ENCODE data around the gene CDCA8. TPM values are rescaled to one million over a fixed set of nuclear protein-coding genes. Genes with fewer than 3 reads are reported as not detected.

The CDCA8 gene
- total RNA-seq, 2 donors from 2014 or later, result 14.9 to 44.5 TPM

- Histone ChIP-seq H3K9me3 (no peaks in the 10 kb centered on the region), H3K27me3 (no peaks in the 10 kb centered on the region), H3K36me3 (no peaks in the 10 kb centered on the region), H3K4me1 (peaks cover 4% of the 10 kb centered on the region), H3K27ac (peak overlapping the region; percentile 50), H3K9ac (ENCODE audit: low read depth in 2 of 2, low read length in 2 of 2) (no peak overlapping the region), H3K4me3 (no peak overlapping the region)
- intact Hi-C loops (cut with DNase I), result loop anchor here (10.0 kb wide), 1 partner anchor 66 kb away; the partner anchor contains the start of genes C1orf122 and YRDC
- DNase-seq, result peak; percentile 69
- TF ChIP-seq CTCF (IDR thresholded peaks at IDR 0.05), result no peak
These were observed 46.9 kb downstream of the CDCA8 start for GRCh38 chr1:37739222-37739621.

GRCh38 chr1:37741130-37741529 is 48.8 kb downstream of the CDCA8 start:
- Histone ChIP-seq H3K36me3 (no peaks in the 10 kb centered on the region), H3K4me1 (peaks cover 4% of the 10 kb centered on the region), H3K4me3 (no peak overlapping the region), H3K27ac (no peak overlapping the region), H3K9ac (ENCODE audit: low read depth in 2 of 2, low read length in 2 of 2) (no peak overlapping the region), H3K27me3 (no peaks in the 10 kb centered on the region), H3K9me3 (no peaks in the 10 kb centered on the region)
- no peak for DNase-seq
- intact Hi-C loops (cut with DNase I), result no loop called here
- no peak for TF ChIP-seq CTCF (IDR thresholded peaks at IDR 0.05)

- TF ChIP-seq CTCF (IDR thresholded peaks at IDR 0.05), result no peak
- Histone ChIP-seq H3K27me3 (no peaks in the 10 kb centered on the region), H3K9me3 (no peaks in the 10 kb centered on the region), H3K27ac (no peak overlapping the region), H3K4me1 (peaks cover 4% of the 10 kb centered on the region), H3K36me3 (no peaks in the 10 kb centered on the region), H3K4me3 (no peak overlapping the region), H3K9ac (ENCODE audit: low read depth in 2 of 2, low read length in 2 of 2) (no peak overlapping the region)
- DNase-seq, result no peak
- intact Hi-C loops (cut with DNase I), result no loop called here
These were observed 49.3 kb downstream of the CDCA8 start for GRCh38 chr1:37741662-37742061.

GRCh38 chr1:37746806-37747205 is 54.5 kb downstream of the CDCA8 start:
- Histone ChIP-seq H3K4me3 (no peak overlapping the region), H3K4me1 (no peaks in the 10 kb centered on the region), H3K9me3 (no peaks in the 10 kb centered on the region), H3K9ac (ENCODE audit: low read depth in 2 of 2, low read length in 2 of 2) (no peak overlapping the region), H3K36me3 (no peaks in the 10 kb centered on the region), H3K27me3 (no peaks in the 10 kb centered on the region), H3K27ac (no peak overlapping the region)
- intact Hi-C loops (cut with DNase I), result no loop called here
- no peak for TF ChIP-seq CTCF (IDR thresholded peaks at IDR 0.05)
- no peak for DNase-seq

- Histone ChIP-seq H3K27ac (no peak overlapping the region), H3K4me3 (no peak overlapping the region), H3K36me3 (no peaks in the 10 kb centered on the region), H3K27me3 (peaks cover 3% of the 10 kb centered on the region), H3K4me1 (no peaks in the 10 kb centered on the region), H3K9me3 (no peaks in the 10 kb centered on the region), H3K9ac (ENCODE audit: low read depth in 2 of 2, low read length in 2 of 2) (no peak overlapping the region)
- intact Hi-C loops (cut with DNase I), result no loop called here
- no peak for DNase-seq
- TF ChIP-seq CTCF (IDR thresholded peaks at IDR 0.05), result no peak
These were observed 56.2 kb downstream of the CDCA8 start for GRCh38 chr1:37748565-37748964.

- H3K27me3 ChIP-seq, result peaks cover 9% of the 10 kb centered on the region
- intact Hi-C loops (cut with DNase I), result no loop called here
These were observed 59.9 kb downstream of the CDCA8 start for GRCh38 chr1:37752213-37752582.

More at GRCh38 chr1:37752213-37752582, 59.9 kb downstream of the CDCA8 start:
- H3K4me3 ChIP-seq, result peak overlapping the region; percentile 44
- H3K9me3 ChIP-seq, result no peaks in the 10 kb centered on the region
- peak overlapping the region in 1 of 2 donors; percentile 63 for H3K9ac ChIP-seq (ENCODE audit: low read depth in 2 of 2, low read length in 2 of 2)
- H3K36me3 ChIP-seq, result no peaks in the 10 kb centered on the region
- no peaks in the 10 kb centered on the region for H3K4me1 ChIP-seq
- peak overlapping the region; percentile 32 for H3K27ac ChIP-seq
- TF ChIP-seq CTCF (IDR thresholded peaks at IDR 0.05), result no peak
- no peak for DNase-seq
